ENCODE data around the gene PRRC2B. TPM values are rescaled to one million over a fixed set of nuclear protein-coding genes. Genes with fewer than 3 reads are reported as not detected.

The PRRC2B gene
- total and polyA plus RNA-seq, 2 of the 8 experiments (the other 6 are each of a cell fraction or from before 2014, with no cell fraction given): 37.3 to 249 TPM

- TF ChIP-seq CTCF (IDR thresholded peaks at IDR 0.05; ENCODE audit: control extremely low read depth in 1 of 3, insufficient read depth in 1 of 3, low read depth in 1 of 3, low read length in 3 of 3) (no peak), POLR2A (IDR thresholded peaks at IDR 0.05; ENCODE audit: control extremely low read depth in 1 of 2, low read depth in 2 of 2, low read length in 2 of 2) (peak in 1 of 2 experiments; percentile 42; a peak in 1 of 3 replicates), JUN (IDR thresholded peaks at IDR 0.05; ENCODE audit: low read depth, low read length) (no peak), TEAD4 (IDR thresholded peaks at IDR 0.05; ENCODE audit: low read depth, low read length) (no peak), FOSL1 (IDR thresholded peaks at IDR 0.05; ENCODE audit: insufficient read depth, low read depth, low read length) (no peak), ATF2 (IDR thresholded peaks at IDR 0.05; ENCODE audit: low read length) (no peak), JUND (IDR thresholded peaks at IDR 0.05; ENCODE audit: low read length) (no peak), RBBP5 (IDR thresholded peaks at IDR 0.05; ENCODE audit: borderline replicate concordance, low read depth, low read length) (peak; percentile 82; the same call in 1 of the 2 replicates), RAD21 (IDR thresholded peaks at IDR 0.05 in 1 of 2, conservative IDR thresholded peaks at IDR 0.05 in 1 of 2; ENCODE audit: low read depth in 2 of 2, low read length in 2 of 2) (no peak), NANOG (IDR thresholded peaks at IDR 0.05; ENCODE audit: insufficient read depth, low read depth, low read length, poor library complexity, severe bottlenecking) (no peak), SUZ12 (IDR thresholded peaks at IDR 0.05; ENCODE audit: low read length) (no peak), SP1 (IDR thresholded peaks at IDR 0.05; ENCODE audit: low read depth, low read length) (no peak), EZH2 (IDR thresholded peaks at IDR 0.05; ENCODE audit: low read depth, low read length, severe bottlenecking) (no peak), SP4 (IDR thresholded peaks at IDR 0.05; ENCODE audit: low read length) (peak; percentile 53; the same call in 1 of the 2 replicates), SP2 (IDR thresholded peaks at IDR 0.05; ENCODE audit: low read length) (no peak), ASH2L (IDR thresholded peaks at IDR 0.05; ENCODE audit: low read length) (peak; percentile 92), NRF1 (IDR thresholded peaks at IDR 0.05; ENCODE audit: low read depth, low read length) (peak; percentile 93), TBP (IDR thresholded peaks at IDR 0.05; ENCODE audit: low read depth, low read length) (0 out of 2 replicates have a peak, but pooled peaks have one; percentile 14), ATF3 (IDR thresholded peaks at IDR 0.05; ENCODE audit: insufficient read depth, low read depth, low read length) (no peak)
Observed at GRCh38 chr9:131502781-131503625, 109.1 kb downstream of the PRRC2B start, which contains the start of gene POMT1 (continued).

All from H1 (cell line).